ENCODE results near the gene ITGA2. TPM values are rescaled to one million over a fixed set of nuclear protein-coding genes. Genes with fewer than 3 reads are reported as not detected.

The ITGA2 gene
- total RNA-seq, 1 experiment from 2014 or later, result 36.6 TPM

DNA sequence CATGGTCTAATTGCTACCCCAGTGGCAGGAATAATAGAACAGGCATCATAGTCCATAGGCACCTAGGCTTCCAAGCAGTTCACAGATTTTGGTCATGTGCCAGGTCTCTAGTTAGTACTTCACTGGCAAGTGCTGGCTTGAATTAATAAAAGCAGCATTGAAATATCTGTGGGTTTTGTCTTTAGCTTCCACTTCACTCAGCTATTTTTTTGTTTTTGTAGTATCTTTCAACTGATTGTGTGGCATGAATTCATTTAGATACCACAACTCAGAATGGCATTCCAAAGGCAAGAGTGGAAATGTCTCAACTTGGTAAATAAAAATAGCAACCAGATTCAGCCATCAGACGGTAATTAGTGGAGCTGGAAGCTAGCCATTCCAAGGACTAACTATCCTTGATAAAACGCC lies 27.9 kb upstream of the ITGA2 start:
- Histone ChIP-seq H3K4me1 (ENCODE audit: control insufficient read depth in 1 of 2, insufficient read depth in 2 of 2, low read length in 2 of 2) (peaks cover 0 to 9% of the 10 kb centered on the region in 2 experiments; a peak in 1 of 4 replicates), H4K20me1 (ENCODE audit: insufficient read depth) (no peaks in the 10 kb centered on the region), H3K27ac (ENCODE audit: low read depth, low read length) (no peak overlapping the region), H3K27me3 (ENCODE audit: insufficient read depth, low read length) (no peaks in the 10 kb centered on the region), H3K4me3 (replicated peaks in 1 of 2; ENCODE audit: low read depth in 1 of 2, low read length in 2 of 2) (no peak overlapping the region), H3K9me2 (ENCODE audit: insufficient read depth) (no peaks in the 10 kb centered on the region), H3K9ac (ENCODE audit: low read length) (no peak overlapping the region), H3K9me3 (ENCODE audit: control insufficient read depth in 1 of 2, insufficient read depth in 1 of 2, low read depth in 1 of 2, low read length in 2 of 2) (no peaks in the 10 kb centered on the region), H3K79me2 (ENCODE audit: insufficient read depth, low read length) (no peaks in the 10 kb centered on the region), H3K4me2 (ENCODE audit: low read length) (no peak overlapping the region), H2AFZ (ENCODE audit: low read depth, low read length, poor library complexity, severe bottlenecking) (no peak overlapping the region), H3K36me3 (ENCODE audit: control insufficient read depth in 1 of 2, insufficient read depth in 2 of 2, low read length in 2 of 2) (no peaks in the 10 kb centered on the region)
- TF ChIP-seq, protein P1, sequence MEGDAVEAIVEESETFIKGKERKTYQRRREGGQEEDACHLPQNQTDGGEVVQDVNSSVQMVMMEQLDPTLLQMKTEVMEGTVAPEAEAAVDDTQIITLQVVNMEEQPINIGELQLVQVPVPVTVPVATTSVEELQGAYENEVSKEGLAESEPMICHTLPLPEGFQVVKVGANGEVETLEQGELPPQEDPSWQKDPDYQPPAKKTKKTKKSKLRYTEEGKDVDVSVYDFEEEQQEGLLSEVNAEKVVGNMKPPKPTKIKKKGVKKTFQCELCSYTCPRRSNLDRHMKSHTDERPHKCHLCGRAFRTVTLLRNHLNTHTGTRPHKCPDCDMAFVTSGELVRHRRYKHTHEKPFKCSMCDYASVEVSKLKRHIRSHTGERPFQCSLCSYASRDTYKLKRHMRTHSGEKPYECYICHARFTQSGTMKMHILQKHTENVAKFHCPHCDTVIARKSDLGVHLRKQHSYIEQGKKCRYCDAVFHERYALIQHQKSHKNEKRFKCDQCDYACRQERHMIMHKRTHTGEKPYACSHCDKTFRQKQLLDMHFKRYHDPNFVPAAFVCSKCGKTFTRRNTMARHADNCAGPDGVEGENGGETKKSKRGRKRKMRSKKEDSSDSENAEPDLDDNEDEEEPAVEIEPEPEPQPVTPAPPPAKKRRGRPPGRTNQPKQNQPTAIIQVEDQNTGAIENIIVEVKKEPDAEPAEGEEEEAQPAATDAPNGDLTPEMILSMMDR (IDR thresholded peaks at IDR 0.05 in 2 of 3, conservative IDR thresholded peaks at IDR 0.05 in 1 of 3; ENCODE audit: borderline replicate concordance in 1 of 3, insufficient read depth in 1 of 3, low read depth in 2 of 3, low read length in 2 of 3), result no peak
- TF ChIP-seq POLR2AphosphoS5 (IDR thresholded peaks at IDR 0.05; ENCODE audit: low read depth, low read length) (no peak), RAD21 (IDR thresholded peaks at IDR 0.05; ENCODE audit: low read depth) (no peak), SRF (IDR thresholded peaks at IDR 0.05; ENCODE audit: low read depth) (no peak), ELF1 (IDR thresholded peaks at IDR 0.05; ENCODE audit: borderline replicate concordance, low read depth) (no peak), EZH2phosphoT487 (IDR thresholded peaks at IDR 0.05; ENCODE audit: borderline replicate concordance) (no peak), FOSL1 (IDR thresholded peaks at IDR 0.05; ENCODE audit: low read depth) (no peak), EGR1 (IDR thresholded peaks at IDR 0.05; ENCODE audit: low read depth) (no peak)
- TF ChIP-seq, protein P2, sequence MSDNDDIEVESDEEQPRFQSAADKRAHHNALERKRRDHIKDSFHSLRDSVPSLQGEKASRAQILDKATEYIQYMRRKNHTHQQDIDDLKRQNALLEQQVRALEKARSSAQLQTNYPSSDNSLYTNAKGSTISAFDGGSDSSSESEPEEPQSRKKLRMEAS (IDR thresholded peaks at IDR 0.05), result no peak
- ChIA-PET CTCF (no interaction called here), POLR2A (no interaction called here), RAD21 (ENCODE audit: low non-redundant PET in 1 of 2, low total read pairs in 2 of 2, uncharacterized antibody in 2 of 2, unreplicated experiment in 2 of 2) (interaction anchor here in 1 of 2 experiments (0.6 kb wide), 1 partner anchor 113 kb away, joined by 6 read pairs; no protein-coding TSS in a partner anchor)
- DNase-seq (ENCODE audit: low read depth, low spot score) (no peak), ATAC-seq (no peak)
- no TSS peak for BruUV-seq (replicated peaks)
- intact Hi-C loops (cut with micrococcal nuclease), result no loop called here
